HG02852 (cell line): ENCODE measurements around the gene TXNRD3.

ENCODE experiments used
- ATAC-seq: cut with Tn5 transposase; IDR thresholded peaks from one replicate; pipeline ENCODE4 v1.9.1; 2021; ENCODE audit warnings: mild to moderate bottlenecking, moderate library complexity; ENCODE audit not compliant: unreplicated experiment

Gene TXNRD3

DNA sequence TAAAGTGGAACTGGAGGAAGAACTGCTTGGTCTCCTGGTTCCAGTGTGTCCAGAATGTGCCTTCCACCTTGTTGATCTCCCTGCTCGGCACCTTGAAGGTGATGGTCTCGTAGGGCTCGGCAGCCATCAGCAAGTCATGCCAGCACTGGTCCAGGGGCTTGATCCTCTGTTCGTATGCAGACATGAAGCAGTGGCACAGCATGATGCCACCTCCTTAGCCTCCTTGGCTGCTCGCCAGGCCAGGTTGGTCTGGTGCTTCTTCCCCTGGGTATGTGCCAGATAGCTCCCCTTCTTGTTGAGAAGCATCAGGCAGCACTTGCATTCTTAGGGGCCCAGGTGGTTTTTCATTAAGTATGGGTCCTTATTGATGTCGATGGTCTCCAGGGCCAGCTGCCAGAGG lies 17.8 kb upstream of the TXNRD3 start:
- no peak for ATAC-seq

DNA sequence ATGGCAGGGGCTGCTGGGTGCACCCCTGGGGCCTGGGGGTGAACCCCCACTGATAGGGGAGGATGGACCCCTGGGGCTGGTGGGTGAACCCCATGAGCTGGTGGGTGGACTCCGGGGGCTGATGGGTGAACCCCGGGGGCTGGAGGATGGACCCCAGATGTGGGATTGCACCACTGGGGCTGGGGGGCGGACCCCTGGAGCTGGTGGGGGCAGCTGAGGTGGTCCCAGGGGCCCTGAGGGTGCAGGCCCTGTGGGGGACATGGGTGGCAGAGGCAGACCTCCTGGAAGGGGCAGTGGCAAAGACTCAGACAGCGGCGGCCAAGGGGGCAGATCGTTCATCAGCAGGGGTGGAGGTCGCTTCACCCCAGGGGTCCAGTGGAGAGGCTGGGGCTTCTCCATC lies 17.4 kb upstream of the TXNRD3 start:
- no peak for ATAC-seq

DNA sequence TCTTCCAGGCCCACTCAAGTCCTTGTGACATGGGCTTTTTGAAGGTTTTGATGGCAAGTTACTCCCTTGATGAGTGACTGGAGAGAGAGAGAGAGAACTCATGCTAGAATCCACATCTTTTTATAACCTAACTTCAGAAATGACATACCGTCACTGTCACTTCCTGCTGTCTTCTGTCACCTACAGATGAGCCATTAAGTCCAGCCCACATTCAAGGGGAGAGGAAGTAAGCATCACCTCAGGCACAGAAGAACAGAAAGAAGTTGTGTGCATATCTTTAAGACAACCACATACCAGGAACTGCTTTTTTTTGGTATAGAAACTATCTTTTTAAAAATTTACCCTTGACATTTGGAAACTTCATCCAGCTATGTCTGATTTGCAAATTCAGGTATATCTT lies 16.6 kb upstream of the TXNRD3 start:
- ATAC-seq = no peak

DNA sequence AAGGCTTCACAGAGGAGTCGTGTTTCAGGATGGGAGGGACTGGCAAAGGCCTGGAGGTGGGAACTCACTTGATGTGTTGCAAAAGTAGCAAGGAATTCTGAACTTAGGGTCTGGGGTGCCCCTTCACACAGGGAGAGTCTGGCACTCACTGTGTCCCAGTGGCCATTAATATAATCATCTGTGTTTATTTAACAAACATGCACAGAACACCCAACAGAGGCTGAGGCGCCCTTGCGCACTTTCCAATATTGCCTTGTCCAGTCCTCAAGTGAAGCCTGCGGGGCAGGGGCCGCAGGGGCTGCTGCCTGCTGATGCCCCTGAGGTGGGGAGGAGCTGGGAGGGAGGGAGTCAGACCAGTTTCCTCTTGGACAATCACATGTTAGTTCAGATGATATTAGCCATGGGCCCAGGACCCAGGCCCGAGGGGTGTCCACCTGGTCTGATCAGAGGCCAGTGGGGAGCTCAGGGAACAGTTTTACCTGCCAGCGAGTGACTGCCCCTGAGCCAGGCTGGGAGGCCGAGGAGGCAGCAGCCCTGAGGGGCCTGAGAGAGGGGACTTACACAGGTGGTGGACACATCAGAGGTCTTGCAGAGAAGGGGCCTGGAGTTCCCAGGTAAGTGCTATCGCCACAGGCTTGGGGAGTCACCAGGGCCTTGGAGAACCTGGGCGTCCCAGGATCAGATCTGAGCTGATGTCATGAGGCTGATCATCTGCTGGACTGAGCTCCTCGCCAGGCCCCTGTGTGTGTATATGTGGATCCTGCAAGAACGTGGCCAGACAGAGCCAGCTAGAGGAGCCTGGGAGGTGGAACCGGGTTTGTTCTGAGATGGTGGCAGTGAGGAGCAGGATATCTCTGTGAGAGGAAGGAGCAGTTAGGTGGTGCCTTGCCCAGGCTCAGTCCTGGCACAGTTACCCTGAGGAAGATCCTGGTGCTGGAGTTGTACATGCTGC lies 13.8 kb upstream of the TXNRD3 start:
- ATAC-seq = no peak

DNA sequence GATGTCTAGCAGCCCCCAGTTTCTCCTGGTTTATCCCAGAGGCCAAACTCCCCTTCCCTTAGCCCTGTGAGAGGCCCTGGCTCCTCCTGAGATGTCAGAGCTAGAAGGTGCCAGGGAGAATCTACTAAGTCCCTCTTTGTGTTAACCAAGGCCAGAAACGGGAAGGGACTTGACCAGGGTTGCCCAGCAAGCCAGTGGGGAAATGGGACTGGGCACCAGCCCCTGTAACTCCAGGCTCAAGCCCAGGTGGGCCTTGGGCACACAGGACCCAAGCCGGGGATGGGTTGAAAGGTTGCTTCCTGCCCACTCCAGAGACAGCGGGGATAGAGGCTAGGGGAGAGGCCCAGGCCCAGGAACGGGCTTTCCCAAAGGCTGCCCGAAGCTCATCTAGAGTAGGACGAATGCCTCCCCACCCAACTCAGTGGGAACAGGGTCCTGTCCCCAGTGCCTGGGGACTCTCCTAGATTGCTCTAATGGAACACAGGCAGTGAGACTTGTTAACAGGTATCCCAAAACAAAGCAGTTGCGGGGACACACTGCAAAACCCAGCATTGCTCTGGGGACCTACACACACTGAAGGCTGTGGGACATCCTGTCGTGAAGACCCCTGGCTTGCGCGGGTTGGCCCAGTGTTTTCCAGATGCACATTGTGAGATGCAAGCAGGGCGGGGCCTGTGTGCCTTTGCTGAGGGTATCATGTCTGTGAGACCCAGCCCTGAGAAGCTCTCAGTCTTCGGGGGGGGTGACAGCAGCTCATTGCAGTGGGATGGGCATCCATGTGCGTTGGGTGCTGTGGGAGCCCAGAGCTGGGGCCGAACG lies 12.9 kb upstream of the TXNRD3 start:
- no peak for ATAC-seq

DNA sequence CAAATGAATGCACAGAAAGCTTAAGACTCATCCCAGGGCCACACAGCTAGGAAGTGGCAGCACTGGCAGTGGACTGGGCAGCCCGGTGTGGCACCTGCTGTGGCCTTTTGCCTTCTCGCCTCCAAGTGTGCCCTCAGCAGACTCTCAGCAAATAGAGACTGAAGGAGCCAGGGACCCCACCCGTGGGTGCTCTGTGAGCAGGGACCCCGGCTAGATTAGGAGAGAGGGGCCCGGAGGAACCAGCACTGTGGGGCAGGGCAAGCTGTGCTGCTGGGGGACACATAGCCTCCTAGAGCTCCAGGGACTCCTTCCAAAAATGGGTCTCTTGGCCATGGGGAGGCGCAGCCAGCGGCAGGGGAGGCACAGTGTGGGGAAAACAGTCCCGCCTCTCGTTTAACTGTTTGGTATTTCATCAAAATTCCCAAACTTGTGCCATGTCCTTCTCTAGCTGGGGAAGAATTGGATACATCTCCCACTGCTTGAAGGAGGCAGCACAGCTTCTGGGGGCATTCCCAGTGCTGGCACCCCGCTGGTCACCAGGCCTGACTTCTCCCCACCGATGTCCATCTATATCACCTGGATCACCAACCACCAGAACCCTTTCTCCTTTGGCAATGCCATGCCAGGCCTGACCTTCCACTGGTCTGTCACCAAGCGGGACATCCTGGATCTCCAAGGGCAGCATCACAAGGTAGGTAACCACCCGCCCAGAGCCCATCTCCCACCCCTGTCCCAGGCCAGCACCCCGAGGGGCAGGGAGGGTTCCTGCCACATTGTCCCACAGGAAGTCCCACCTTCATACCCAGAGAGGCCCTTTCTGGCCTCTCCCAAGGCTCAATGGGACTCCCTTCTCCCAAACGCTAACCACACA lies 12.0 kb upstream of the TXNRD3 start:
- ATAC-seq = no peak

DNA sequence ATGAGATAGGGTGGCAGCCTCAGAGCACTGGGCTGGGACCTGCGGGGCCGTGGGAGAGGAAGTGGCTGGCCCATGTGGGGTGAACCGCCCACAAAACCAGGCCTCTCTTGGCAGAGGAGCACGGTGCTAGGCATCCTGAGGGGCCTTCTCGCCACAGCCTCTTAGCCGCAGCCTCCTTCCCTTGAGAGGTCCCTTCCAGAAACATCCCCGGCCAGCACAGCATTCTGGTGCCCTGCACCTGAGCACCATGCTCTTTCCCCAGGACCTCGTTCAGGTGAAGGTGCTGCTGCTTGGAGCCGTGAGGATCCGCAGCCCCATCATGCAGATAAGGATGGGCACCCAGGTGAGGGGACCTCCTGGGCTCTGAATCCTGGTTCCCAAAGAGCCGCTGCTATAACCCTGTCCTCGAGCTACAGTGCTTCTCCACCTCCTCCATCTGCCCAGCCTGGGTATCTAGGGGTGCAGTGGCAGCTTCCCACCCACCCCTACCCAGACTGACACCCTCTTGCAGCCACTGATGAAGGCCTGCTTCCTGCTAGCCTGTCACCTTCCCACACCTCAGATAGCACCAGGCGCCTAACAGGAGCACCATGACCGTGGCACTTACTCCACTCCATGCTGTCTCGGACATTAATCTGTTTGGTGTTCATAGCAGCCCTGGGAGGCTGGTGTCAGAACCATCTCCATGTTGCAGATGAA lies 11.2 kb upstream of the TXNRD3 start:
- ATAC-seq = no peak

DNA sequence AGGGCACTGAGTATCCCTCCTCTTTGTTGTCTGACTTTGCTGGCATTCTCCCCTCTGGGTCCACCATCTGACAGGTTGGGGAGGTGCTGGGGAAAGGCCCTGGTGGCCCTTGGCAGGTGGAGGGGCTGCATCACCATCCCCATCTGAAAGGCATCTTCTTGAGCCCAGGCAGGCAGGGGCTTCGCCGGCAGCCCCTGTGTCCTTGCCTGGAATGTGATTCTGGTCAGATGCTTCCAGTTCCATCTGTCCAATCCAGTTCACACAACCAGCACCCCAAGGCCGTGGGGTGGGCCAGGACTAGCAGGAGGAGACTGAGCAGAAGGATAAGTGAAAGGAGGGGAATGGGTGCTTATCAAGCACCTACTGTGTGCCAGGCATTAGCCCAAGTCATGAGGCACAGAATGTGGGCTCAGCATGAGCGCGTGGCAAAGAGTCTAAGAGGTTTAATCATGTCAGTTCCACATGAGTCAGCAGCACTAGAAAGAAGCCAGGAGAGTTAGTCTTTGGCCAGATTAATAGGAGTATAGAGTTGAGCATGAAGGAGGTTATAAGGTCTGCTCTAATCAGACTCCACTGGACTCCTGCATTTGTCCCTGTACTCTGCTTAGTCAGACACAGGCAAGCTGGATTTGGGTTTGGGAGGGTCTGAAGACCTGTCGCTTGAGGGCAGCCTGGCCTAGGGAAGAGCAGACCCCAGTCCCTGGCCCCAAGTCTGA lies 10.5 kb upstream of the TXNRD3 start:
- no peak for ATAC-seq

DNA sequence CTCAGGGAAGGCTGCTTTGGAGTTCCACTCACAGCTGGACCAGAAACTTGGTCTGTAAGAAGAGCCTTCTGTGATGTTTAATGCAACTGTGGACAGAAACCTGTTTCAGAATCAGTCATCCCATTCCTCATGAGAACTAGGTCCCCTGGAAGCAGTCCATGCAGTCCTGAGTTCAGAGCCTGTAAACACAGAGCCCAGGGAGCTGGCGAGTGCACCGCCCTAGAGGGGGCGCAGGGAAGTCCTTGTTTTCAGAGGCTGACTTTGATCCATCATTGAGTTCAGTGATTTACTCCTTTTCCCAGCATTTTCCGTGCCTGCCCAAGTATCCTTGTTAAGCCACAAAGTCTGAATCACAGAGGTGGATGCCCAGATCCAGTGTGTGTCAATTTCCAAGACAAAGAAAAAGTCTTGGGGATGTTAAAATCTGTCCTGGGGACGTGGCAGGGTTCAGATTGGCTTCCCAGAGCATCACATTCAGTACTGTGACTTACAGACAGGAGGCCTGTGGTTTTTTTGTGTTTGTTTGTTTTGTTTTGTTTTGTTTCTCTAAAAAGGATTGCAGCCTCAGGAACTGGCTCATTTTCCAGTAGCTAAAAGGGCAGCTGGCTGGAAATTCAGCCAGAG lies 9.8 kb upstream of the TXNRD3 start:
- no peak for ATAC-seq

DNA sequence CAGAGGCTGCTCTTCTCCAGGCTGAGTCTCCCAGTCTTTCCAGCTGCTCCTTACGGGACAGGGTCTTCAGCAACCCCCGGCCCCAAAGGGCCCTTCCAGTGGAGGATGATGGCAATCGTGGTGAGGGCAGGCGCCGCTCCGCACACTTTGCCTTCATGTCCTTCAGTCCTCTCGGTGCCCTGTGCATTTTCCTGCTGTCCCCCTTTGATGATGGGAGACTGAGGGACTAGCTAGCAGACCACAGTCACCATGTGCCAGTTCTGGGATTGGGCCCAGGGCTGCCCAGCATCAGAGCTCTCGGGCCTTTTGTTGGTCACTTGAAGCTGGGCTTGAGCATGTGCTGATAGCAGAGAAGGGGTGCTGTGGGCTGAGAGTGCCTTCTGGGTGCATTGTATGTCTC lies 8.8 kb upstream of the TXNRD3 start:
- no peak for ATAC-seq

DNA sequence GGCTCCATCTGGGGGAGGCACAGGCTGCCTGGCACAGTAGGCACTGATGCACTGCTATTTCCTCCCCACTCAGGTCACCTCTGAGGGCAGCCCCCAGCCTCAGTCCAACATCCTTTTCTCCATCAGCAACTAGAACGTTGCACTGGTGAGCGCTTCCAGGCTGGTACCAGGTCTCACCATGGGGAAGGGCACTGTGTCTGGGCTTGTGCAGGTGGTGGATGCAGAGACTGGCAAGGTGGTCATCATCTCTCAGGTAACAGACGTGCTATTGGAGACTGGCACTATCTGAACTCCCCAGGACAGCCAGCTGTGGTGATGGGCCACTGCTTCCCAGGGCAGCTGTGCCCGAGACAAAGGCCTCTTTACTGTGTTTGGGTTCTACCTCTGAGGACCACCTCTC lies 8.3 kb upstream of the TXNRD3 start:
- ATAC-seq = no peak

DNA sequence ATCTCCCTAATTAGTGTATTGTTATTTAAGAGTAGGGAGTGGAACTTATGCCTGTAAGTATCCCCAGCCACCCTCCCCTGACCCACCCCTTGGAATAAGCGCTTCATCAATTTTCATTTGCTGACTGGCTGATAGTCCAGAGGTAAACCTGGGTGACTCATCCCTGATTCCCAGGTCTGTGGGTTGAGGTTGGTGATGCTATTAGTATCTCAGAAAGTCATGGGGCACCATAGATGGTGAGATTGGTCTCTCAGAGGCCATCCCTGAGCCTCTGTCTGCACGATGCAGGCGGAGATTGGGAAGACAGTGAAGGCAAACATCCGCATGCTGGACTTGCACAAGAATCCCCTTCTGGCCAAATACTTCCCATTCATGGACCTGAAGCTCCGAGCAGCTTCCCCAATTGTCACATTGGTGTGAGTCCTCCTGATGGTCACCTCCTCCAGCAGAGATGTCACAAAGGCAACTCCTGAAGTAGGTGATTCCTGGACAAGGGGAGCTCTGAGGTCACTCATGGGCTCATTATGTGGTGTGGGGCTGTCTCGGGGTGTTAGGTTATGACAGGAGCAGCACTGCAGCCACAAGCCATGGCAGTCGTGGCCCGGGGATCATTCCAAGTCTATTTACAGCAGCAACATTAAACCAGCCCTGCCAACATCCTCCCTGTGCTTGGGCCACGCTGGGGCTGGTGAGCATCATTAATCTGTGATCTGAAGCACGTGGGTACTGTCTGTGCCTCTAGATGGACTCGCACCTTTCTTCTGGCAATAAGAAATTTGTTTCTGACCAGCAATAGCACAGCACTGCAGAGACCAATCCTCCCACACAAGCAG lies 6.8 kb upstream of the TXNRD3 start:
- no peak for ATAC-seq

DNA sequence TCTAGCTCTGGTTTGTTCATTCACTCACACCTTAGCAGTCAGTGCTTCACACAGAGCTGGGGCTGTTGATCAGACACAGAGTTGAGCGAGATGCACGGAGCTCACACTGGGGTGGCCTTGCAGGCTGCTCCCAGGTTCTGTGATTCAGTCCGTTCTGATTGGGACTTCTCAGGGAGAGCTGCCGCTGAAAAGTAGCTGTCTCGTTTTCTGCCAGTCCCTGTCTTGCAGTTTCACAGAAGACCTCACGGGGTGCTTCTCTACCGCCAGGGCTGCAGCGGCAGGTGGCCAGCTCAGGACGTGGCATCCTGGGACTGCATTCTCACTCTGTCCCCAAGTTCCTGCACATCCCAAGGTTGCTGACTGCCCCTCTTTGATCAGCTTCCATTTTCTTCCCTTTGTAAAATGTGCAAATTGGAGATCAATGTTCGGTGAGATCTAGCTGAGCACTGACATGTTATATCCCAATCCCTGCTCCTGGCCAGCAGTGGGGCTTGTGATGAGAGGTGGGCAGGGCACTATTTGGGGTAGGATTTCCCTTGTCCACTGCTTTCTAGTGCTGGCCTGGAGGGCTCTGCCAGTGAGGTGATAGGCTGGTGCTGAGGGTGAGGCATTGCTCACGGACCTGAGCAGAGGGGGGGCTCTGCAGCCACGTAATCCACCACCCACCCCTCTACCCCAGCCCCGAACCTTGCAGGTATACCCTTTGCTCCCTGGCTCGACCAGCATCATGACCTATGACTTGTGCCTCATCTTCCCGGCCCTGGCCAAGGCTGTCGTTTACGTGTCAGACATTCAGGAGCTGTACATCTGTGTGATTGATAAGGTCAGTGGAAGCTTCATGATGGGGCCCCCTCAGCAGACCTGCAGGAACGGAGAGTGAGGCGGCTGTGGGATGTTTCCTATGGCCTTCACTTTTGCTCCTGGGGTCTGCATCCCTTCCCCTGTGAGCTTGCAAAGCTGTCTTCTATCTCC lies 5.3 kb upstream of the TXNRD3 start:
- ATAC-seq = no peak

DNA sequence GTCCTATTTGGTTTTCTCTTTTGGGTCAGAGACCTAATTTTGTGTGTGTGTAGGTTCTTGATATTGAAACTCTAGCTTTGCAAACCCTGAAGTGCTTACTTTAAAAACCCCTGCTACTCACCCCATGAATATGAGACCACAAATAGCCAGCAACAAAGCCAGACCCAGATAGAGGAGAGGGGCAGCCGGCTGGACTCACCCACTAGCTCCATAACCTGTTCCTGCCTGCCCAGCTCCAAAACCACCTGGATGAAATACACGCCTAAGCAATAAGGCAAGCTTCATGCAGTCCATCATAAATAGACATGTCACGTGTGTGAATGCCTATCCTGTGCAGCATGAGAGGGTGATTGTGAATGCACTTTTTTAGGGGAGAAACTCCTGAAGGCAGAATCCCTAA lies 3.7 kb upstream of the TXNRD3 start:
- no peak for ATAC-seq

DNA sequence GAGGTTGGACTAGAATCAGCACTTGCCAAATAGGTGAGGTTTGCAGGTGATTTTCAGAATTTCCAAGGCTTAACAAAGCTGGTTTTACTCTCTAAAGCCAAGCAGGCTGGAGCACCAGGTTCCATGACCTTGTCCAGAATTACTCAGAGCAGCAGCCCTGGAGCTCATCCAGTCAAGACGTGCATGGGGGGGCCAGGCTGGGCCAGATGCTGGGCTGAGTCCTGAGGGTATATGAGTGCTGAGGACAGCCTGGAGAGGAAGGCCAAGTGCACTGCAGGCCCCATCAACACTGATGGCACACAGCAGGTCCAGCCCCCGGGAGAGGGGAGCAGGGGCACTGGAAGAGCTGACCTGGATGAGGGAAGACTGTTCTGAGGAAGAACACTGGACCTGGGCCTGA lies 3.0 kb upstream of the TXNRD3 start:
- no peak for ATAC-seq

DNA sequence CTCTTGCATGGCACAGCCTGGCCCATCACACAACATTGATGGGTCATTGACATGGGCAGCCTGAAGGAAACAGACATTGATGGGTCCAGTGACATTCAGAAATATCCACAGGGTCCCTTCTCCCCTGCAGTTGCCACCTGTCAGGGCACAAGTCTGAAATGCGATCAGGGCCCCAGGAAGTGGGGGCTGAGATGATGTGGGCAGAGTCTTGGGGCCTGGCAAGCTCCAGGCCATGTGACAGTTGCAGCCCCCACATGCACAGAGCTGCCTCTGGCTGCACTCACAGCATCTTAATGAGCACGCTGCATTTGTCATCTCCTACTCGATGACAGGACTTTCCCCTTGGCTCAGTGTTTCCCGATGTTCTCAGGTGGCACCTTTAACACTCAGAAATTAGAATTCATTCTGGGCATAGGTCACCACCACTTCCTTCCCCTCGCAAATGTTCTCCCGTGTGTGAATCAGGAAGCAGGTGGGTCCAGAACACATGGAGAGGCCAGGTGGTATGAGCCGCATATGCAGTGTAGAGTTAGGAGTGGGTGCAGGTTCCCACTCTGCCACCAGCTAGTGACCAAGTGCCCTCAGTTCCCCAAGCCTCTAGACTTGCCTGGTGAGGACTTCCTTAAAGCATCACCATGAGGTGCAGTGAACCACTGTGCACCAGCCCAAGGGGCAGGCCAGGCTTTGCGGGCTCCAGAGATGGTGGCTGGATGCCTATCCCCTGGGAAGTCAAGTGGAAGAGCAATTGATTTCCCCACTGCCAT lies 1.6 kb upstream of the TXNRD3 start:
- ATAC-seq = no peak

DNA sequence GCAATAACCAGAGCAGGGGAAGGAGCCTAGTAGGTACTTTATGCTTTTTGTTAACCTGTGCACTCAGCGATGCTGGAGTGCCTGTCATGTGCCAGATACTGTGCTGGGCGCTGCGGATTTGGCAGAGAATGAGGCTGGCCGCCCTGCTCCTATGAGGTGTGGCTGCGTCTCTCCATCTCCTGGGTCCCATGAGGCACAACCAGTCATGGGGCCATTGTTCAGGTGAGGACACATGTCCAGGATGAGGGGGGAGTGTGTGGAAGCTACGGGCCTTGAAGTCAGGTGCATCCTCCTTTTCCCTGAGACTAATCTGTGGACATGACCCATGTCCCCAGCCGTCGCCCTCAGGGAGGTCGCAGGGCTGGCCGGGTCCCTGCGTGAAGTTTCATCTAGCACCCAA lies 963 bp upstream of the TXNRD3 start:
- ATAC-seq = no peak
